OCI-LY1 (cell line): ENCODE measurements around the gene HMG20B.

Experiments
- H2AFZ ChIP-seq: fragments of 200-600 bp; sonication (generic), shearing (Covaris generic); 2 replicates; pipeline ENCODE4 v1.6.0; 2014; ENCODE audit warnings: antibody characterized with exemption, mild to moderate bottlenecking, low read length
- H3F3A ChIP-seq: fragments of 200-600 bp; sonication (generic), shearing (Covaris generic); 2 replicates; pipeline ENCODE4 v1.6.0; 2014; ENCODE audit warnings: mild to moderate bottlenecking, antibody characterized with exemption, low read length, moderate library complexity; ENCODE audit not compliant: insufficient read depth
- H3K27ac ChIP-seq: fragments of 200-600 bp; sonication (generic); 2 replicates; pipeline ENCODE4 v1.5.1; 2014; ENCODE audit warnings: low read length, mixed run types, mild to moderate bottlenecking, low read depth; ENCODE audit not compliant: poor library complexity, severe bottlenecking
- H3K27me3 ChIP-seq: fragments of 200-600 bp; sonication (generic); 2 replicates; pipeline ENCODE4 v1.6.0; 2014; ENCODE audit warnings: antibody characterized with exemption, mild to moderate bottlenecking, low read length, moderate library complexity; ENCODE audit not compliant: insufficient read depth
- H3K36me3 ChIP-seq: fragments of 200-600 bp; sonication (generic); 2 replicates; pipeline ENCODE4 v1.6.1; 2014; ENCODE audit warnings: mild to moderate bottlenecking, antibody characterized with exemption, low read length, moderate library complexity, mixed read lengths; ENCODE audit not compliant: insufficient read depth
- H3K4me1 ChIP-seq: fragments of 200-600 bp; sonication (generic); 2 replicates; pipeline ENCODE4 v1.5.1; 2014; ENCODE audit warnings: mild to moderate bottlenecking, low read length, moderate library complexity; ENCODE audit not compliant: insufficient read depth, severe bottlenecking
- H3K4me2 ChIP-seq: fragments of 200-600 bp; sonication (generic), shearing (Covaris generic); 2 replicates; pipeline ENCODE4 v1.6.1; 2014; ENCODE audit warnings: low read length
- H3K4me3 ChIP-seq: fragments of 200-600 bp; sonication (generic); 2 replicates; pipeline ENCODE4 v1.5.1; 2014; ENCODE audit warnings: low read length, low read depth, mild to moderate bottlenecking, mixed read lengths; ENCODE audit not compliant: poor library complexity, severe bottlenecking
- H3K79me2 ChIP-seq: fragments of 200-600 bp; shearing (Covaris generic); 2 replicates; pipeline ENCODE4 v1.6.1; 2016; ENCODE audit warnings: mixed run types, low read length, mixed read lengths; ENCODE audit not compliant: insufficient read depth
- H3K9ac ChIP-seq: fragments of 200-600 bp; sonication (generic), shearing (Covaris generic); 2 replicates; pipeline ENCODE4 v1.6.1; 2014; ENCODE audit warnings: mild to moderate bottlenecking, low read length, mixed read lengths
- H3K9me2 ChIP-seq: fragments of 200-600 bp; sonication (generic), shearing (Covaris generic); 2 replicates; pipeline ENCODE4 v1.6.1; 2014; ENCODE audit warnings: low read depth, mild to moderate bottlenecking, low read length, mixed read lengths
- H3K9me3 ChIP-seq: fragments of 200-600 bp; shearing (Covaris generic); 2 replicates; pipeline ENCODE4 v1.6.1; 2014; ENCODE audit warnings: low read length, mixed read lengths
- H4K20me1 ChIP-seq: fragments of 200-600 bp; sonication (generic), shearing (Covaris generic); 2 replicates; pipeline ENCODE4 v1.6.0; 2016; ENCODE audit warnings: mild to moderate bottlenecking, low read length; ENCODE audit not compliant: insufficient read depth
- CTCF ChIP-seq: fragments of 200-600 bp; sonication (generic), shearing (Covaris generic); IDR thresholded peaks from 2 replicates; pipeline ENCODE4 v1.5.1; 2017; ENCODE audit warnings: mild to moderate bottlenecking, antibody characterized with exemption, low read length, moderate library complexity, mixed read lengths
- EZH2 ChIP-seq: fragments of 200-600 bp; sonication (generic), shearing (Covaris generic); IDR thresholded peaks from 2 replicates; pipeline ENCODE4 v1.8.0; 2017; ENCODE audit warnings: borderline replicate concordance, mixed run types, mild to moderate bottlenecking, antibody characterized with exemption, low read length, moderate library complexity, mixed read lengths

HMG20B gene

DNA sequence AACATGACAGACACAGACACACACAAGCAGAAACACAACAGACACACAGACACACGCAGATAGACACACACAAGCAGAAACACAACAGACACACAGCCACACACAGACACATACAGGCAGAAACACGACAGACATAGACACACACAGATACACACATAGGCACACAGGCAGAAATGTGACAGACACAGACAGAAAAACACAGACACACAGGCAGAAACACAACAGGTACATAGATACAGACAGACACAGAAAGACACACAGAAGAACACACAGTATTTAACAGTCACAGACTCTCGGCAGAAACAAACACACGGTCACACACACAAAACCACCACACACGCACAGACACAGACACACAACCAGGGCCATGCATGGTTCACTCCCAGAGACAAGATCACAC lies 33.0 kb downstream of the HMG20B start:
- no peak overlapping the region for H3K4me3 ChIP-seq
- no peak overlapping the region for H2AFZ ChIP-seq
- 0 out of 2 replicates have a peak, but pooled peaks cover 7% of the 10 kb centered on the region for H3K36me3 ChIP-seq

DNA sequence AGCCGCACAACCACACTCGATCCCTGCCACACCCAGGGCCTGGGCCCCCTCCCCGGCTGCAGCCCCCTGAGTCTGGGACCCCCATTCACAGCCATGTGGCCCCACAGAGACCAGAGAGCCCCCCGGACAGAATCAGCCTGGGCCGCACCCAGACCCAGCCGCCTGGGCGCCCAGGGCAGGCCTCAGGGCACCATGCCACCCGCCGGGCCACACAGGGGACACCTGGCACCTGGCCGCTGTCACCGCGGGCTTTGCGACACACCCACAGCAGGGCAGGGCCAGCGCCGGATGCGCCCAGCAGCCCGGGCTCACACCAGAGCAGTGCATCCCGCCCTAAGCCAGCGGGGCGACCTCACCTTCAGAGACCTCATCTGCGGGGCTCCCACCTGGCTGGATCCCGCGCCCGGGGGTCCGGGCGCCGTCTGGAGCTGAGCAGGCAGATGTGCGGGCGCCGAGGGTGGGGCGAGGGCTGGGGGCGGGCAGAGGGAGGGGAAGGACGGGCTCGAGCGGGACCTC lies 33.5 kb downstream of the HMG20B start:
- peaks cover 10% of the 10 kb centered on the region; the same call in 1 of the 2 replicates for H3K36me3 ChIP-seq
- no peaks in the 10 kb centered on the region for H3K9me2 ChIP-seq
- H3K4me2 ChIP-seq = no peak overlapping the region
- peaks cover 10% of the 10 kb centered on the region for H3K4me1 ChIP-seq
- H3F3A ChIP-seq = no peaks in the 10 kb centered on the region
- no peaks in the 10 kb centered on the region; the same call in 1 of the 2 replicates for H3K27me3 ChIP-seq
- no peak overlapping the region for H3K27ac ChIP-seq
- TF ChIP-seq EZH2 = no peak
- TF ChIP-seq CTCF = no peak
- H4K20me1 ChIP-seq = no peaks in the 10 kb centered on the region
- H2AFZ ChIP-seq = no peak overlapping the region
- no peak overlapping the region for H3K4me3 ChIP-seq
- H3K79me2 ChIP-seq = no peaks in the 10 kb centered on the region
- no peaks in the 10 kb centered on the region for H3K9me3 ChIP-seq
- no peak overlapping the region for H3K9ac ChIP-seq

More for the DNA sequence above, 33.0 kb downstream of the HMG20B start:
- Histone ChIP-seq H3K79me2 (no peaks in the 10 kb centered on the region), H3K4me1 (peaks cover 10% of the 10 kb centered on the region), H3K27ac (no peak overlapping the region), H3F3A (no peaks in the 10 kb centered on the region), H3K4me2 (no peak overlapping the region), H3K9me3 (no peaks in the 10 kb centered on the region), H3K9me2 (no peaks in the 10 kb centered on the region), H3K27me3 (no peaks in the 10 kb centered on the region; the same call in 1 of the 2 replicates), H4K20me1 (no peaks in the 10 kb centered on the region), H3K9ac (no peak overlapping the region)
- TF ChIP-seq EZH2 (no peak), CTCF (no peak)

- no peaks in the 10 kb centered on the region for H3K9me2 ChIP-seq
- H3F3A ChIP-seq = no peaks in the 10 kb centered on the region
- H3K79me2 ChIP-seq = no peaks in the 10 kb centered on the region
- no peak within 1 kb of the TSS for H2AFZ ChIP-seq
- no peak for TF ChIP-seq EZH2
- H3K9me3 ChIP-seq = no peaks in the 10 kb centered on the region
- no peak within 1 kb of the TSS for H3K4me3 ChIP-seq
- H4K20me1 ChIP-seq = no peaks in the 10 kb centered on the region
- H3K27me3 ChIP-seq = no peaks in the 10 kb centered on the region; the same call in 1 of the 2 replicates
- peaks cover 16% of the 10 kb centered on the region for H3K36me3 ChIP-seq
- H3K27ac ChIP-seq = no peak within 1 kb of the TSS
- peaks cover 10% of the 10 kb centered on the region for H3K4me1 ChIP-seq
- no peak within 1 kb of the TSS for H3K9ac ChIP-seq
- H3K4me2 ChIP-seq = no peak within 1 kb of the TSS
Measured at GRCh38 chr19:3606690-3607289, 34.0 kb downstream of the HMG20B start, which contains the start of gene TBXA2R. Gene TBXA2R, minus strand, starts transcription at chr19:3606875. Its CDS starts 6,241 bp downstream, at chr19:3600634.
